ENCODE measurements around the gene PTPRU.

The PTPRU gene

DNA sequence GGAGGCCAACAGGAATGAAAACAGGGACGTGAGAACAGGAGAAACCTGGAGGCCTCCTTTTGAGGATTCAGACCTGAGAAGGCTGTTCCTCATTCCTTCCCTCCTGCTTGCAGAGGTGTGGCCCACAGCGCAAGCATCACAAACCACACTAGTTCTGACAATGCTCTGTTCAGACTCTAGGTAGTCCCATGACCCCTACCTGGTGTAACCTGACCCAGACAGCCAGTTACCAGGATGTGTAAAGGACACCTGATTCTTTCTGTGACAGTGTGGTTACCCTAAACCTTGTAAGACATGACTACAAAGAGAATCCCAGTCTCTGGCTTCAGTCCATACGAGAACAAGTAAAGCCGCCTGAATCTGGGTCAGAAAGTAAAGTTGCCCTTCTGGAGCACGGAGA, 8.8 kb upstream of the PTPRU start:
- Histone ChIP-seq H4K20me1 (ENCODE audit: low read depth, low read length) (no peaks in the 10 kb centered on the region), H2AFZ (ENCODE audit: low read depth, low read length, severe bottlenecking) (no peak overlapping the region), H3K9me3 (ENCODE audit: insufficient read depth, low read length) (no peaks in the 10 kb centered on the region), H3F3A (ENCODE audit: insufficient read depth) (no peaks in the 10 kb centered on the region), H3K27me3 (ENCODE audit: low read length) (no peaks in the 10 kb centered on the region), H3K36me3 (ENCODE audit: low read length) (no peaks in the 10 kb centered on the region), H3K9ac (ENCODE audit: low read length) (no peak overlapping the region), H3K4me3 (ENCODE audit: insufficient read depth, low read length, poor library complexity, severe bottlenecking) (no peak overlapping the region), H3K27ac (ENCODE audit: low read depth, low read length) (no peak overlapping the region), H3K4me2 (ENCODE audit: low read depth, low read length, poor library complexity, severe bottlenecking) (no peak overlapping the region), H3K79me2 (ENCODE audit: insufficient read depth, low read length) (peaks cover 13% of the 10 kb centered on the region), H3K9me2 (replicated peaks; ENCODE audit: insufficient read depth, low read length) (no peaks in the 10 kb centered on the region)
- TF ChIP-seq, protein P1, sequence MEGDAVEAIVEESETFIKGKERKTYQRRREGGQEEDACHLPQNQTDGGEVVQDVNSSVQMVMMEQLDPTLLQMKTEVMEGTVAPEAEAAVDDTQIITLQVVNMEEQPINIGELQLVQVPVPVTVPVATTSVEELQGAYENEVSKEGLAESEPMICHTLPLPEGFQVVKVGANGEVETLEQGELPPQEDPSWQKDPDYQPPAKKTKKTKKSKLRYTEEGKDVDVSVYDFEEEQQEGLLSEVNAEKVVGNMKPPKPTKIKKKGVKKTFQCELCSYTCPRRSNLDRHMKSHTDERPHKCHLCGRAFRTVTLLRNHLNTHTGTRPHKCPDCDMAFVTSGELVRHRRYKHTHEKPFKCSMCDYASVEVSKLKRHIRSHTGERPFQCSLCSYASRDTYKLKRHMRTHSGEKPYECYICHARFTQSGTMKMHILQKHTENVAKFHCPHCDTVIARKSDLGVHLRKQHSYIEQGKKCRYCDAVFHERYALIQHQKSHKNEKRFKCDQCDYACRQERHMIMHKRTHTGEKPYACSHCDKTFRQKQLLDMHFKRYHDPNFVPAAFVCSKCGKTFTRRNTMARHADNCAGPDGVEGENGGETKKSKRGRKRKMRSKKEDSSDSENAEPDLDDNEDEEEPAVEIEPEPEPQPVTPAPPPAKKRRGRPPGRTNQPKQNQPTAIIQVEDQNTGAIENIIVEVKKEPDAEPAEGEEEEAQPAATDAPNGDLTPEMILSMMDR (IDR thresholded peaks at IDR 0.05; ENCODE audit: insufficient read depth, low read length, poor library complexity, severe bottlenecking) = no peak
- no peak for TF ChIP-seq EZH2phosphoT487 (conservative IDR thresholded peaks at IDR 0.05; ENCODE audit: low read length)

DNA sequence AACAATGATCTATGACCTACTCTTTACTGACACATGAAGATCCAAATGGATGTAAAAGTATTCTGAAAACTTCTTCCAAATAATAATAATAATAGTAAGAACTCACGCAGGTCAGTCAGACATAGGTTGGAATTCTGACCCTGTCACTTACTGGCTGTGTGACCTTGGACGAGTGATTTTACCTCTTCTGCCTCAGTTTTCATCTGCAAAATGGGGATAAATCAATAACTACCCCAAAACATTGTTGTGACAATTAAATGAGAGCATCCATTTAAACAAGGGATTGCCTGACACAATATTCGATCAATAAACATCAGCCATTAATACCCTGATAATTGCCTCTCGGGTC, 6.1 kb upstream of the PTPRU start:
- Histone ChIP-seq H3K4me3 (ENCODE audit: insufficient read depth, low read length, poor library complexity, severe bottlenecking) (peak overlapping the region; percentile 82), H3K27ac (ENCODE audit: low read depth, low read length) (no peak overlapping the region), H3K9me3 (ENCODE audit: insufficient read depth, low read length) (no peaks in the 10 kb centered on the region), H3K9ac (ENCODE audit: low read length) (peak overlapping the region; percentile 78), H4K20me1 (ENCODE audit: low read depth, low read length) (no peaks in the 10 kb centered on the region), H3K27me3 (ENCODE audit: low read length) (no peaks in the 10 kb centered on the region), H3F3A (ENCODE audit: insufficient read depth) (no peaks in the 10 kb centered on the region), H3K79me2 (ENCODE audit: insufficient read depth, low read length) (peaks cover 13% of the 10 kb centered on the region), H3K9me2 (replicated peaks; ENCODE audit: insufficient read depth, low read length) (no peaks in the 10 kb centered on the region), H3K4me2 (ENCODE audit: low read depth, low read length, poor library complexity, severe bottlenecking) (peak overlapping the region; percentile 82), H2AFZ (ENCODE audit: low read depth, low read length, severe bottlenecking) (peak overlapping the region; percentile 94), H3K36me3 (ENCODE audit: low read length) (no peaks in the 10 kb centered on the region)
- TF ChIP-seq, protein P1 (IDR thresholded peaks at IDR 0.05; ENCODE audit: insufficient read depth, low read length, poor library complexity, severe bottlenecking) = no peak
- TF ChIP-seq EZH2phosphoT487 (conservative IDR thresholded peaks at IDR 0.05; ENCODE audit: low read length) = no peak

DNA sequence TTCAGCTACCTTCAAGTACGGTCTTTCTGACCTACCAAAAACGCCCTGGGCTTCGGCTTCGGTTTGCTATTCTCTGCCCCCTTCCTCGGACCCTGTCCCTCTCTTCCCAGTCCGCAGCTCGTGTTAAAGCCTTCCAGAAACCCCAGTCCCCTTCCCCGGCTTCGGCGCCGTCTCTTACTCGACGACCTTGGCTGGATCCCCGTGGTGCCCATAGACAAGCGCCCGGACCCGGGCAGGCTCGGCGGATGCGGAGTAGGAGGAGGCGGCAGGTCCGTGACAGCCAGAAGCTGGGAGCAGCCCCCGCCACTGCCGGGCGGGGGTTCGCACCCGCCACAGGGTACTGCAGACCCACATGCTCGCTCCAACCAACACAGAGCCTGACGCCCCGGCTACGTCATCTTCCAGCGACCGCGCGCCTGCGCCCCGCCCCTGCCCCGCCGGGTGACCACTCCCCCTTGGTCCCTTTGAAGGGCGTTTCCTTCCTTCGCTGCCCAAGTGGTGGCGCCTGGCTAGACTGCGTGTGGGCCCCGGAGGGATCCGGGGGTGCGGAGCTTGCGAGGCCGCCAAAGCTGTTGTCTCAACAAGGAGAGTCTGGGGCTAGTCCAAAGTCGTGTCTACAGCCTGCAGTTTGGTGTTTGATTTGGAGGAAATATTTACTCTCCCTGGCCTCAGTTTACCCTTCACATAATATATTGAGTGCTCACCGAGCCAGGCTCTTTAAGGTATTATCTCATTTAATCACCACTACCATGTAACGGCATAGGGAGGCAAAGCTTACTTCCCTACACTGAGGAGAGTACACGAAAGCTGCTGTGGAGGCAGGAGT, 5.6 kb upstream of the PTPRU start, which contains the start of gene MECR:
Gene MECR (minus strand): TSS at position 382 of the 826 bp plus-strand sequence. CDS start 28 bp downstream, at position 354.
- Histone ChIP-seq H3K9ac (ENCODE audit: low read length) (peak within 1 kb of the TSS; percentile 78), H3F3A (ENCODE audit: insufficient read depth) (no peaks in the 10 kb centered on the region), H3K79me2 (ENCODE audit: insufficient read depth, low read length) (peaks cover 13% of the 10 kb centered on the region), H3K27ac (ENCODE audit: low read depth, low read length) (no peak within 1 kb of the TSS), H4K20me1 (ENCODE audit: low read depth, low read length) (no peaks in the 10 kb centered on the region), H3K9me2 (replicated peaks; ENCODE audit: insufficient read depth, low read length) (no peaks in the 10 kb centered on the region), H3K9me3 (ENCODE audit: insufficient read depth, low read length) (no peaks in the 10 kb centered on the region), H3K36me3 (ENCODE audit: low read length) (no peaks in the 10 kb centered on the region), H3K4me3 (ENCODE audit: insufficient read depth, low read length, poor library complexity, severe bottlenecking) (peak within 1 kb of the TSS; percentile 82), H3K4me2 (ENCODE audit: low read depth, low read length, poor library complexity, severe bottlenecking) (peak within 1 kb of the TSS; percentile 82), H2AFZ (ENCODE audit: low read depth, low read length, severe bottlenecking) (peak within 1 kb of the TSS; percentile 94), H3K27me3 (ENCODE audit: low read length) (no peaks in the 10 kb centered on the region)
- TF ChIP-seq, protein P1 (IDR thresholded peaks at IDR 0.05; ENCODE audit: insufficient read depth, low read length, poor library complexity, severe bottlenecking) = no peak
- TF ChIP-seq EZH2phosphoT487 (conservative IDR thresholded peaks at IDR 0.05; ENCODE audit: low read length) = no peak
